Prostate gland (tissue), 2 donors: ENCODE measurements around the gene RPUSD3. TPM values are rescaled to one million over a fixed set of nuclear protein-coding genes. Genes with fewer than 3 reads are reported as not detected.
"Not testable (repeated sequence)": the region's sequence is repeated elsewhere in the genome, so short reads cannot be mapped to it uniquely, and the experiment has no call there.

Experiments
- DNase-seq: peaks from one replicate; pipeline ENCODE4 v3.0.0-alpha.2; 2019; ENCODE audit warnings: low spot score
- H3K27ac ChIP-seq, 2 donors: fragments of 200-600 bp; sonication (generic); 2 replicates each; pipeline ENCODE4 v1.5.1; 2017 to 2019
- H3K27me3 ChIP-seq: fragments of 200-600 bp; sonication (generic); replicated peaks from 2 replicates; pipeline ENCODE4 v1.5.1; 2019; ENCODE audit not compliant: insufficient read depth
- H3K36me3 ChIP-seq, 2 donors: fragments of 200-600 bp; sonication (generic); 1 replicate in 1 of 2; 2 replicates in 1 of 2; pipeline versions ENCODE4 v1.5.1 to v1.8.1; 2017 to 2019
- H3K4me1 ChIP-seq: fragments of 200-600 bp; sonication (generic); replicated peaks from 2 replicates; pipeline ENCODE4 v1.5.1; 2019
- H3K4me3 ChIP-seq, 2 donors: fragments of 200-600 bp; sonication (generic); 2 replicates each; pipeline ENCODE4 v1.5.1; 2017 to 2019
- H3K9me3 ChIP-seq: fragments of 200-600 bp; sonication (generic); 2 replicates; pipeline ENCODE4 v1.5.1; 2017
- CTCF ChIP-seq, 4 experiments: fragments of 200-600 bp in 2 of 4; fragments of 450-650 bp in 2 of 4; sonication (generic) in 2 of 4; IDR thresholded peaks; 1 replicate in 3 of 4; 2 replicates in 1 of 4; pipeline ENCODE4 v1.5.1; 2016 to 2019; ENCODE audit warnings: antibody characterized with exemption in 4 of 4, mild to moderate bottlenecking in 2 of 4, moderate library complexity in 2 of 4
- POLR2A ChIP-seq: fragments of 450-650 bp; IDR thresholded peaks from one replicate; pipeline ENCODE4 v1.6.1; 2016; ENCODE audit warnings: antibody characterized with exemption, mild to moderate bottlenecking
- POLR2AphosphoS5 ChIP-seq: sonication (generic); formaldehyde crosslinking; IDR thresholded peaks from one replicate; pipeline ENCODE4 v1.6.1; 2017; ENCODE audit warnings: antibody characterized with exemption
- WGBS: methylation state at CpG from one replicate; pipeline ENCODE4 v1.1.5; 2018; 5-methylcytosine and 5-hydroxymethylcytosine counted together
- intact Hi-C: fragments of 100-400 bp; cut with DNase I; formaldehyde crosslinking; loops from one replicate; pipeline ENCODE4 v1.14.2; 2022
- total RNA-seq, 2 donors: library from RNA; depleted of rRNA; stranded (reverse); fragments of >200 nt; gene quantifications; one replicate each; pipeline ENCODE4 v1.1.0, GENCODE V29; 2016

RPUSD3 gene
- total RNA-seq, 2 donors from 2014 or later: 40.9 to 44.6 TPM

GRCh38 chr3:9870978-9871377 lies 27.2 kb upstream of the RPUSD3 start:
- H3K4me1 ChIP-seq: no peaks in the 10 kb centered on the region
- H3K9me3 ChIP-seq: no peaks in the 10 kb centered on the region
- 86% methylated on average over 1 of the region's 1 CpG for WGBS
- no peak for DNase-seq
- no peaks in the 10 kb centered on the region for H3K27me3 ChIP-seq
- no peak overlapping the region for H3K4me3 ChIP-seq
- no peaks in the 10 kb centered on the region for H3K36me3 ChIP-seq
- no peak for TF ChIP-seq CTCF (IDR thresholded peaks at IDR 0.05)
- TF ChIP-seq POLR2AphosphoS5: no peak
- no peak for TF ChIP-seq POLR2A
- H3K27ac ChIP-seq: no peak overlapping the region
- intact Hi-C loops: no loop called here

- H3K27ac ChIP-seq: no peak overlapping the region
- no peaks in the 10 kb centered on the region for H3K27me3 ChIP-seq
- no peaks in the 10 kb centered on the region for H3K36me3 ChIP-seq
- DNase-seq: no peak
- TF ChIP-seq POLR2A: no peak
- no peak for TF ChIP-seq POLR2AphosphoS5
- TF ChIP-seq CTCF (IDR thresholded peaks at IDR 0.05): no peak
- 53% methylated on average over 5 of the region's 5 CpGs for WGBS
- no peaks in the 10 kb centered on the region for H3K9me3 ChIP-seq
- H3K4me1 ChIP-seq: no peaks in the 10 kb centered on the region
- intact Hi-C loops: no loop called here
- H3K4me3 ChIP-seq: no peak overlapping the region
Observed at GRCh38 chr3:9869955-9870354, 26.1 kb upstream of the RPUSD3 start.

GRCh38 chr3:9867106-9867505 lies 23.3 kb upstream of the RPUSD3 start:
- Histone ChIP-seq H3K9me3 (no peaks in the 10 kb centered on the region), H3K36me3 (no peaks in the 10 kb centered on the region), H3K27me3 (no peaks in the 10 kb centered on the region), H3K4me1 (no peaks in the 10 kb centered on the region), H3K27ac (peak overlapping the region; percentile 27 to 60), H3K4me3 (no peak overlapping the region)
- intact Hi-C loops: no loop called here
- TF ChIP-seq POLR2A (no peak), POLR2AphosphoS5 (no peak), CTCF (IDR thresholded peaks at IDR 0.05) (no peak)
- DNase-seq: no peak
- WGBS: 96% methylated on average over 12 of the region's 12 CpGs

GRCh38 chr3:9866639-9867038 lies 22.8 kb upstream of the RPUSD3 start:
- DNase-seq: peak; percentile 29
- H3K27me3 ChIP-seq: no peaks in the 10 kb centered on the region
- no peak overlapping the region for H3K4me3 ChIP-seq
- intact Hi-C loops: no loop called here
- TF ChIP-seq CTCF (IDR thresholded peaks at IDR 0.05) (no peak), POLR2AphosphoS5 (peak; percentile 34), POLR2A (no peak)
- H3K27ac ChIP-seq: peak overlapping the region; percentile 59 to 60
- no peaks in the 10 kb centered on the region for H3K36me3 ChIP-seq
- no peaks in the 10 kb centered on the region for H3K4me1 ChIP-seq
- no peaks in the 10 kb centered on the region for H3K9me3 ChIP-seq
- WGBS: 61% methylated on average over 8 of the region's 8 CpGs

- WGBS: 85% methylated on average over 10 of the region's 10 CpGs
- H3K36me3 ChIP-seq, H3K9me3 ChIP-seq, H3K4me1 ChIP-seq, DNase-seq, H3K27me3 ChIP-seq, intact Hi-C loops, H3K4me3 ChIP-seq: not testable (repeated sequence)
- H3K27ac ChIP-seq: peak overlapping the region; percentile 59 to 74
Observed at GRCh38 chr3:9865125-9865637, 21.4 kb upstream of the RPUSD3 start.
